HG03575 (cell line): Measurements from ENCODE around the gene AOPEP.

ENCODE experiments used
- ATAC-seq: cut with Tn5 transposase; IDR thresholded peaks from one replicate; pipeline ENCODE4 v1.9.1; 2021; ENCODE audit not compliant: unreplicated experiment, insufficient number of reproducible peaks, low FRiP score; ENCODE audit errors: extremely low read depth

Gene AOPEP

DNA sequence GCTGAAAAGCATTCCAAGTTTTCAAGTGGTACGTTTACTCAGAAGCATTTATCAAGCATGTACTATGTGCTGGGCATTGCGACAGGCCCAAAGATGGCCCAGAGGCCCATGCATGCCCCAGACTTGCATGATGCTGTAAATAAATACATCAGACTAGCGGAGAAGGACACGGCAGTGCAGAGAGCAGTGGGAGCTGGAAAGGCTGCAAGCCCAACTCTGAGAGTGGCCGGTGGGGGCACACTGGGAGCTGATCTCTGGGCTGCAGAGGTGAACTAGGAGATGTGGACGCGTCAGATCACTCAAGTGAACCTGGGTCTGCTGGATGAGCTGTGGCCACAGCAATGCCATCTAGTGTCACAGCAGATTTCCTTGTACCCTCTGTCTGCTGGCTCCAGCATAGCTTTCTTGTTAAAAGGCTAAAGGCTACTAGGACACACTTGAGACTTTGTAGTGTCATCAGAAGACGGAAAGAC, 344.1 kb downstream of the AOPEP start:
- no peak for ATAC-seq

- no peak for ATAC-seq
These were observed 345.0 kb downstream of the AOPEP start for GRCh38 chr9:95071450-95071849.

DNA sequence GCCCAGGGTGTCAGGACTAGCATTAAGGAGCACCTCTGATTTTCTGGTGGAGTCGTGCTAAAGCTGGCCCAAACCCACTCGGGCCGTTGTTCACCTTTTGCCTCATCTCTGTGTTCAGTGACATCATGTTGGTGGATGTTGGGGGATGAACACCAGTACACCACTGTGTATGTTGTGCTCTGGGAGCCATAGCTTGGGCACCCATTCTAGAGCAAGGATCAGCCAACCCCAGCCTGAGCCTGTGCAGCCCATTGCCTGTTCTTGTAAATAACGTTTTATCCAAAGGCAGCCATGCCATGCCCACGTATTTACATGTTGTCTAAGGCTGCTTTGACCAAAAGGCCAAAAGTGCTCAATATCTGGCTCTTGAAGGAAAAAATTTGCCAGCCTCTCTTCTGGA, 345.4 kb downstream of the AOPEP start:
- no peak for ATAC-seq

- ATAC-seq = no peak
These were observed 346.6 kb downstream of the AOPEP start for GRCh38 chr9:95073042-95073607.

DNA sequence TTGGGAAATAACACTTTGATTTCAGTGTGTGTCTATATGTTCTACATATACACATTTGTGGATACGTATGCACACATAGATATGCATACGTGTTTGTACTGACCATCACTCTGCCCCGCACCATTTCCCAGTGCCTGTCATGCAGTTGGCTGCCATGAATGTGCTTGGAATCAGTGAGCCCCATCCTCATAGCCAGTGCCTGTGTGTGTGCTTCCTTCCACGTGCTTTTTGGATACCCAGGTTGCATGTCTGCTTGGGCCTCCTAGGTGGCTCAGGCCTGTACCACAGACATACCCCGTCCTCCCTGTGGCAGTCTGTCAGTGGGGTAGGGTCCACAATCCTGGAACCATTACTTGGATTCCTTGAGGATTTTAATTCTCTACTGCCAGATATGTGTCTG, 347.4 kb downstream of the AOPEP start:
- ATAC-seq = no peak

DNA sequence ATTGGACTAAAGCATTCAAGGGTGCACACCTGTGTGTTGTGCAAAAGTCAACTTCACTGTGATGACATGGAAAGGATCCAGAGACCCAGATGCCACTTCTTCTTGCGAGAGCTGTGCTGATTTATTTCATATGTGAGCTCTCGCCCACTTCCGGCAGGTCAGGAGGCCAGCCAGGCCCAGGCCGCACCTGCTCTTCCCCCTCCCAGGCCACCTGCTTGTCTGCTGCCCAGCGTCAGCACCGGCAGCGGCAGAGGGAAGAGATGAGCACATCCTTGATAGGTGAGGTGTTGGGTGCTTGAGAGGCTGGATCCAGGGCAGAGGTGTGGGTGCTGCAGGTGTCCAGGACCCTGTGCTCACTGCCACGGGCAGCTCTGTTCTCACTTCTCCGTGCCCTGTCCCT, 348.1 kb downstream of the AOPEP start:
- ATAC-seq = no peak

- no peak for ATAC-seq
These were observed 349.2 kb downstream of the AOPEP start for GRCh38 chr9:95075700-95076099.

GRCh38 chr9:95076696-95077052, 350.2 kb downstream of the AOPEP start:
- no peak for ATAC-seq

DNA sequence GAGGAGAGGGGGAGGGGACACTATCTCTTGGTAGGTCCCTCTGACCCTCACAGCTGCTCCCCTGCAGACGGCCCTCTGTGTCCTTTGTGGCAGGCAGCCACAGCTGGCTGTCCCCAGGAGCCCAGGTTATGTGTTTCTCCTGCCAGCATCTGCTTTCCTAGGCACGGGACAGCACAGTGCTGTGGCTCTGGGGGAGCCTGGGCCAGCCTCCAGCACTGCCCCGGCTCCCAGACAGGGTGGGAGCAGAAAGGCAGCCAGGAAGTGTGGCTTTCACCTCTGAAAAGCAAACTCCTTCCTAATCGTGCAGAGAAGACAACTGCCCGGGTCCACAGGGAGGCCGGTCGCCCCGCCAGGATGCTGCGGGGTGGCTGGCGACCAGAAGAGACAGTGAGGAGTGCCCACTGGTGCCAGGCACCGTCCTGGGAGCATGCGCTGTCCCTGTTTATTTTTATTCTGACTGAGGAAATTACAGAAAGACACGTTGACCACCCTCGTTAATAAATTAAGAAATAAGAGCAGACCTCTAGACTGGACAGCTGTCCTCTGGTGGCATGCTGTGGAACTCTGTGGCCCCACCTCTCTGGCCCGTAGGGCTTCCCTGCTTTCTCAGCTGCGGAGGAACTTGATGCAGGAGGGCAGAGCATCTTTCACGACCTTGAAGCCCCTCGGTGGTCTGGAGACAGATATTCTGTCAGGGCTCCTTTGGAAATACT, 350.7 kb downstream of the AOPEP start:
- no peak for ATAC-seq

GRCh38 chr9:95077766-95078370, 351.4 kb downstream of the AOPEP start:
- ATAC-seq = no peak

DNA sequence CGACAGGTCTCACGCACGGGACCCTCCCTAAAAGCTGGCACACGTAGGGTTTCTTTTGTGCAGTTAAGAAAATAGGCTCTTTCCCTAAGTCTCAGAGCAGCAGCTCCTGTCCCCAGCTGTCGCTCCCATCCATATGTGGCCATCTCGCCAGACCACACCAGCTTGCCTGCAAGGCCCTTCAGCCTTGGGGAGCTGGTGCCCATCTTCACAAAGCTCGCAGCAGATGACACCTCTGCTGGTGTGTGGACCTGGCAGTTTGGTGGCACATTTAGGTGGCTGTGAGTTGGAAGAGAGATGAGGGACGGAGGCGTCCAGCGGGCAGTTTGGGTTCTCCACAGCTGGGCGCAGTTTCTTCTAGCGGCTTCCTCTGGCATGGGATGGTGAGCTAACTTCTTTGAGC, 352.0 kb downstream of the AOPEP start:
- ATAC-seq = no peak

GRCh38 chr9:95078939-95079338, 352.4 kb downstream of the AOPEP start:
- ATAC-seq = no peak

DNA sequence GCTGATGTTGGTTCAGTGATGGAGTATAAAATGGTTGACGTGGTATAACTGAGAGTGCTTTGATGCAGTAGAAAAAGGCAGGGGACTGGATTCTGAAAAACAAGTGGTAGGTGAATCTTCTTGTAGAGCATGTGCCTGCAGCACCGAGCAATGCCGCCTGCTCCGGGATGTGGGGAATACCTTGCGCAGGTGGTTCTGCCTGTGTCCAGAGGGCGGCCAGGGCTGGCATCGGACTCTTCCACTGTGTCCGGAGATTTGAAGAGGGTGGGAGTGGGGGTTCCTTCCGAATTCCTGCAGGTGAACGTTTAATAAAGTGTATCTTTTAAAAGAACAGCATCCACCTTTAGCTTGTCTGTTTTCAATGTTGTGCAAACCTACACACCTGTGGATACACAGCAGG, 353.0 kb downstream of the AOPEP start:
- no peak for ATAC-seq

- ATAC-seq = no peak
These were observed 354.6 kb downstream of the AOPEP start for GRCh38 chr9:95080961-95081647.

- ATAC-seq = no peak
These were observed 355.5 kb downstream of the AOPEP start for GRCh38 chr9:95081998-95082397.

- ATAC-seq = no peak
These were observed 356.0 kb downstream of the AOPEP start for GRCh38 chr9:95082401-95083084.

DNA sequence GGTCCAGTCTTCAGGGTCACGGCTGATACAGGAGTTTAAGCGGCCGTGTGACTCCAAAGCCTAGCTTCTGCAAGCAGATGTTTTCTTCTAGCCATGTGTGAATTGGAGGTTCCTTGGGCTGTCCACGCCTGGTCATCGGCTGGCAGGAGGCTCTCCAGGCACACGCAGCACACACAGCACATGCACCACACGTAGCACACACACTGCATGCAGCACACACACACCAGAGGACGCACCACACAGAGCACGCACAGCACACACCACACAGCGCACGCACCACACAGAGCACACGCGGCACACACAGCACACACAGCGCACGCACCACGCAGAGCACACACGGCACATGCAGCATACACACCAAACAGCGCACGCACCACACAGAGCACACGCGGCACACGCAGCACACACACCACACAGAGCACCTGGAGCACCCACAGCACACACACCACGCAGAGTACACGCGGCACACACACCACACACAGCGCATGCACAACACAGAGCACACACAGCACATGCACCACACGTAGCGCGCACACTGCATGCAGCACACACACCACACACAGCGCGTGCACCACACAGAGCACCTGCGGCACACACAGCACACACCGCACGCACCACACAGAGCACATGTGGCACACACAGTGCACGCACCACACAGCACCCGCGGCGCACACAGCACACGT, 356.7 kb downstream of the AOPEP start:
- no peak for ATAC-seq

- ATAC-seq = no peak
These were observed 357.9 kb downstream of the AOPEP start for GRCh38 chr9:95084254-95084934.
